Neural cell (in vitro differentiated cells): ENCODE data around the gene SH3PXD2A.

Source experiments
- EP300 ChIP-seq: fragments of 450-650 bp; conservative IDR thresholded peaks from 2 replicates; pipeline ENCODE4 v1.6.1; 2014; ENCODE audit warnings: antibody characterized with exemption, mild to moderate bottlenecking, moderate library complexity; ENCODE audit not compliant: poor library complexity, severe bottlenecking
- EZH2 ChIP-seq: fragments of 200-600, 300-800 bp; shearing (Covaris generic), sonication (generic); IDR thresholded peaks from 2 replicates; pipeline ENCODE4 v1.6.1; 2014; ENCODE audit warnings: antibody characterized with exemption, low read length, borderline replicate concordance, mild to moderate bottlenecking; ENCODE audit not compliant: insufficient read depth, poor library complexity, severe bottlenecking
- MXI1 ChIP-seq: fragments of 450-650 bp; conservative IDR thresholded peaks from 2 replicates; pipeline ENCODE4 v1.6.1; 2014; ENCODE audit warnings: antibody characterized with exemption, mild to moderate bottlenecking; ENCODE audit not compliant: poor library complexity, severe bottlenecking
- POLR2AphosphoS5 ChIP-seq: IDR thresholded peaks from 2 replicates; pipeline ENCODE4 v1.6.1; 2012
- RAD21 ChIP-seq: fragments of 450-650 bp; conservative IDR thresholded peaks from 2 replicates; pipeline ENCODE4 v1.6.1; 2014; ENCODE audit warnings: antibody characterized with exemption, mild to moderate bottlenecking, moderate library complexity
- REST ChIP-seq: IDR thresholded peaks from 2 replicates; pipeline ENCODE4 v1.6.1; 2012; ENCODE audit warnings: borderline replicate concordance
- TF ChIP-seq, protein P1 (sequence below): fragments of 450-650 bp; IDR thresholded peaks from 2 replicates; pipeline ENCODE4 v1.5.1; 2014; ENCODE audit warnings: antibody characterized with exemption, mild to moderate bottlenecking, moderate library complexity; ENCODE audit not compliant: poor library complexity, severe bottlenecking

DNA sequence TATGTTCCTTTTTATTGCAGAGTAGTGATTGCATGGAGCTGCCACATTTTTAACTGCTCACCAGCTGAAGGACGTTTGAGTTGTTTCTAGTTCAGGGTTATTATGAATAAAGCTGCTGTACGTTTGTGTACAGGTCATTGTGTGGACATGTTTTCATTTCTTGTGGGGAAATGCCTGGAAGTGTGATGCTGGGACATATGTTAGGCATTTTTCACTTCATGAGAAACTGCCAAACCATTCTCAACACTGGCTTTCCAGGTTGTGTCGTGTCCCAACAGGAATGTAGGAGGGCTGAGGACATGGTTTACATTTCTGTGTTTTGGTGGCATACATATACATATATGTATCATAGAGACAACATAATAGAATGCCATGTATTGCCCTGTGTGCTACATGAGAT, 288.8 kb downstream of the SH3PXD2A start:
- no peak for TF ChIP-seq EP300
- TF ChIP-seq, protein P1, sequence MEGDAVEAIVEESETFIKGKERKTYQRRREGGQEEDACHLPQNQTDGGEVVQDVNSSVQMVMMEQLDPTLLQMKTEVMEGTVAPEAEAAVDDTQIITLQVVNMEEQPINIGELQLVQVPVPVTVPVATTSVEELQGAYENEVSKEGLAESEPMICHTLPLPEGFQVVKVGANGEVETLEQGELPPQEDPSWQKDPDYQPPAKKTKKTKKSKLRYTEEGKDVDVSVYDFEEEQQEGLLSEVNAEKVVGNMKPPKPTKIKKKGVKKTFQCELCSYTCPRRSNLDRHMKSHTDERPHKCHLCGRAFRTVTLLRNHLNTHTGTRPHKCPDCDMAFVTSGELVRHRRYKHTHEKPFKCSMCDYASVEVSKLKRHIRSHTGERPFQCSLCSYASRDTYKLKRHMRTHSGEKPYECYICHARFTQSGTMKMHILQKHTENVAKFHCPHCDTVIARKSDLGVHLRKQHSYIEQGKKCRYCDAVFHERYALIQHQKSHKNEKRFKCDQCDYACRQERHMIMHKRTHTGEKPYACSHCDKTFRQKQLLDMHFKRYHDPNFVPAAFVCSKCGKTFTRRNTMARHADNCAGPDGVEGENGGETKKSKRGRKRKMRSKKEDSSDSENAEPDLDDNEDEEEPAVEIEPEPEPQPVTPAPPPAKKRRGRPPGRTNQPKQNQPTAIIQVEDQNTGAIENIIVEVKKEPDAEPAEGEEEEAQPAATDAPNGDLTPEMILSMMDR = no peak
- no peak for TF ChIP-seq EZH2
- TF ChIP-seq REST = no peak
- no peak for TF ChIP-seq RAD21
- TF ChIP-seq POLR2AphosphoS5 = no peak
- TF ChIP-seq MXI1 = no peak
